GM21619 (cell line): Measurements from ENCODE around the gene ZNF799.
A peak's percentile ranks its signal among the peaks of the same experiment; 100 is the strongest.
"Not testable (repeated sequence)": the region's sequence is repeated elsewhere in the genome, so short reads cannot be mapped to it uniquely, and the experiment has no call there.

Experiments
- ATAC-seq: cut with Tn5 transposase; IDR thresholded peaks from one replicate; pipeline ENCODE4 v1.9.1; 2021; ENCODE audit not compliant: unreplicated experiment

Gene ZNF799

DNA sequence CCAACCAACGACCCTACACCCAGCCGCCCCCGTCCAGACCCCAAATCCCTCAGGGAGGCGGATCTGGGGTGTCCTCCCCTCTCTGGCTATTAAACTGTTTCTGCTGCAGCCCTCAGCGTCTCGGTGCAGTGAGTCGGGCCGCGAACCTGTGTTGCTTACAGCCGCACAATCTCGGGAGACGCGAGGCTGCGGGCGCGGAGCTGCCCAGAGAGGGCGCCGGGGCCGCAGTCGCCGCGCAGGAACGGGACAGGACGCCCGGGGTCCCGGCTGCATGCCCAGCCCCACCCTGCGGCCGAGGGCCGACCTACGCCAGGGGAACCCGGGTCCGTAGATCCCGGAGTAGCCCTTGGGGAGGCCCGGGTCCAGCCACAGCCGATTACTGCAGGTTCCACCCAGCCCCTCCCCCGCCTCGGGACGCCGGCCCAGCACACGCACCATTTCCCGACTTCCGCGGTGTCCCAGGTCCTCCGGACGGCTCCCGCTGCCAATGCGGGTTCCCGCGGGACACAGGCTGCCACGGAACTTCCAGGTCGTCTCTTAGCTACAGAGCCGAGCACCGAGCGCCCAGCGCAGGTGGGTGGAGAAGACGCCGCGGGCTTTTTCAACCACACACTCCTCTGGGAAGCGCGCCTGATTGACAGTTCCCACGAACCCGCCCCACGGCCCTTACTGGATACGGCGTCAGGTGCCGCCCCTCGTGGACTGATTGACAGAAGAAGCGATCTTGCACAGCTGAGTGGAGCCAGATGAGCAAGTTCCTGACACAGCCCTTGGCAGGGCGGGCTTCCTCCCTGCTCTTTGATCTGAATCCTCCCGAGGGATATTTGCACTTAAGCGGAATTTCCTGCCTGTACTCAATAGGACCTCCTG is at the start of gene ZNF799:
ZNF799 (minus strand) TSS at position 639 of the 870 bp plus-strand sequence; CDS start at position 438, 201 bp downstream.
- ATAC-seq: peak; percentile 86

- ATAC-seq: no peak
Observed at GRCh38 chr19:12450844-12451243, 49.8 kb upstream of the ZNF799 start.

DNA sequence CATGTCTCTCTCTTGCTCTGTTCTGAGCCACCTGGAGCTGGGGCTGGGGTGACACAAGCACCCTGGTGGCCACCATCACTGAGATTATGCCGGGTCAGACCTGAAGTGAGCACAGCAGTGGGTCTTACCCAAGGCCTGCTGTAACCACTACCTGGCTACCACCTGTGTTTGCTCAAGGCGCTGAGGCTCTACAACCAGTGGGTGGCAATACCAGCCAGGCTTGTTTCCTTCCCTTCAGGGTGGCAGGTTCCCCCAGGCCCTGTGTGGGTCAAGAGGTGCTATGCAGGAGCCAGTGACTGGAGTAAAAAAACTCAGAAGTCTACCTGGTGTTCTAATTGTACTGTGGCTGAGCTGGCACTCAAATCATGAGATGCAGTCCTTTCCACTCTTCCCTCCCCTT is 47.7 kb upstream of the ZNF799 start:
- ATAC-seq: no peak

- peak; percentile 87 for ATAC-seq
Observed at GRCh38 chr19:12440541-12441316, 39.7 kb upstream of the ZNF799 start, which contains the start of gene ZNF443. Gene ZNF443 (minus strand): TSS chr19:12441021. CDS start chr19:12440914, 107 bp downstream.

GRCh38 chr19:12439686-12440540 is 38.8 kb upstream of the ZNF799 start:
- ATAC-seq: peak; percentile 29

GRCh38 chr19:12430726-12431299 is 29.7 kb upstream of the ZNF799 start:
- not testable (repeated sequence) for ATAC-seq

- no peak for ATAC-seq
Observed at GRCh38 chr19:12425888-12426274, 24.8 kb upstream of the ZNF799 start.

- no peak for ATAC-seq
Observed at GRCh38 chr19:12425236-12425887, 24.3 kb upstream of the ZNF799 start.

GRCh38 chr19:12417273-12417672 is 16.2 kb upstream of the ZNF799 start:
- ATAC-seq: not testable (repeated sequence)

DNA sequence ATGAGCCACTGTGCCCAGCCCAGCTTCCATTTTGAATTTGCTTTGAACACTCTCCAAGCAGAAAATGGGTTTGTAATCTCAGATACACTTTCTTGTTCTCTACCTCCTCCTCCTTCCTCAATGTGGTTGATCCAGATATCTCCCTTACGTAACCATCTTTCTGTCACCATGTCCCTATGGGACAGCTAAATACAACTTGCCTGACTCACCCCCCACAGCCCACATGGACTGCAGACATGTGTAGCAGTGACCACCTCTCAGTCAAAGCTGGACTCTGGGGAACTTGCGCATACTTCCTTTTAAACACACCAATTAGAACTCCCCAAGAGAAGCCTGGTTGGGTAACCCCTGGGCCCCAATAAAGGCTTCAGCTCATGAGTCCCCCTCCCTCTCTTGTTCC is 10.8 kb upstream of the ZNF799 start:
- no peak for ATAC-seq

DNA sequence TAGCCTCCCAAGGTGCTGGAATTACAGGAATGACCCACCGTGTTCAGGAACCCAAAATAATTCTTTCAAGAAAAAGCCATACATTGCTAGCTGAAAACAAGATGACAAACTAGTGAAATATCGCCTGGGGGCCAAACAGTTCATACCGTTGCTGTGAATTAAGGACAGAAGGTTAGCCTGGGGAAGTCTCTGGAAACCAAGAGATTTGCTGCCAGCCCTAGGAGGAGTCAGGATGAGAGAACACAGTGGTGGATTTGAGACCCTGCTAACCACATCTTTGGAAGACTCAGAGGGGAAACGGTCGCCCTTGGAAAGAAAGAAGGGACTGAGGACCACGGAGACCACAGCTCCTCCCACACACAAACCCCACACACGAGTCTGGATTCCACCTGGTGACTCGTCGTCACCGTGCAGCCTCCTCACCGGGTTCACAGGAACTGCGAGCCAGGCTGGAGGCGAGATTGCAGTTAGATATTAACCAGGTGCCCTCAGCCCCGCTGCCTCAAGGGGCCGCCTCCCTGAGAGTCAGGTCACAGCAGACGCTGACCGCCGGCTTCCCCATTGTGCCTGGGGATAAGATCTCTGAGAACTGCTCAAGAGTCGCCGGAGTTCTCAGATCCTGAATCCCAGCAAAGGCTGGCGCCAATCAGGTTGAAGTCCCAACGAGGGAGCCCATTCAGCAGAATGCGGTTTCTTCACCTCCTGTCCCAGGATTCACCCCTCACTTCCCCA is 1.0 kb downstream of the ZNF799 start:
- ATAC-seq: peak; percentile 43

DNA sequence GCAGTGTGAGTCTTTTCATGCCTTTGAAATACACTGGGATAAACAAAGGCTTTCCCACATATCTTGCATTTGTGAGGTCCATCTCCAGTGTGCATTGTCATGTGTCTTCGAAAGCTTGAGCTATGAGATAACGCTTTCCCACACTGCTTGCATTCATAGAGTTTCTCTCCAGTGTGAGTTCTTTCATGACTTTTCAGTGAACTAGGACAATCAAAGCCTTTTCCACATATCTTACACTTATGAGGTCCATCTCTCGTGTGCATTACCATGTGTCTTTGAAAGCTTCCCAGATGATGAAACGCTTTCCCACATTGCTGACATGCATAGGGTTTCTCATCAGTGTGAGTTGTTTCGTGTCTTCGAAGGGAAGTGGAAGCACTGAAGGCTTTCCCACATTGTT is 9.9 kb downstream of the ZNF799 start:
- ATAC-seq: not testable (repeated sequence)

- not testable (repeated sequence) for ATAC-seq
Observed at GRCh38 chr19:12386365-12386764, 14.7 kb downstream of the ZNF799 start.

DNA sequence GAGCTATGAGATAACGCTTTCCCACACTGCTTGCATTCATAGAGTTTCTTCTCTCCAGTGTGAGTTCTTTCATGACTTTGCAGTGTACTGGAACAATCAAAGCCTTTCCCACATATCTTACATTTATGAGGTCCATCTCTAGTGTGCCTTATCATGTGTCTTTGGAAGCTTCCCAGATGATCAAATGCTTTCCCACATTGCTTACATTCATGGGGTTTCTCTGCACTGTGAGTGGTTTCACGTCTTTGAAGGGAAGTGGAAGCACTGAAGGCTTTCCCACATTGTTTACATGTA is 20.7 kb downstream of the ZNF799 start:
- ATAC-seq: no peak

DNA sequence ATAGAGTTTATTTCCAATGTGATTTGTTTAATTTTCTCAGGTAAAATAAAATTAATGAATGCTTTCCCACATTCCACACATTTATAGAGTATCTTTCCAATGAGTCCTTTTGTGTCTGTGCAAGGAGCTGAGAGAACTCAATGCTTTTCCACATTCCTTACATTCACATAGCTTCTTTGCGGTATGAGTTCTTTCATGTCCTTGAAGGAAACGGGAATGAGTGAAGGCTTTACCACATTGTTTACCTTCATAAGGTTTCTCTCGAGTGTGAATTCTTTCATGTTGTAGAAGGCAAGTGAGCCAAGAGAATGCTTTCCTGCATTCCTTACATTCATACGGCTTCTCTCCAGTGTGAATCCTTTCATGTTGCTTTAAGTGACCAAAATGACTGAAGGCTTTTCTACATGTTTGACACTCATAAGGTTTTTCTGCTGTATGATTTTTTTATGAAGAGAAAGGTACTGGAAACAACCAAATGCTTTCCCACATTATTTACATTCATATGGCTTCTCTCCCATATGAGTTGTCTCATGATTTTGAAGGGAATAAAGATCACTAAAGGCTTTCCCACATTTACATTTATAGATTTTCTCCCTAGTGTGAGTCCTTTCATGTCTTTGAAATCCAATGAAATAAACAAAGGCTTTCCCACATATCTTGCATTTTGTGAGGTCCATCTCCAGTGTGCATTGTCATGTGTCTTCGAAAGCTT is 21.2 kb downstream of the ZNF799 start:
- ATAC-seq: no peak

DNA sequence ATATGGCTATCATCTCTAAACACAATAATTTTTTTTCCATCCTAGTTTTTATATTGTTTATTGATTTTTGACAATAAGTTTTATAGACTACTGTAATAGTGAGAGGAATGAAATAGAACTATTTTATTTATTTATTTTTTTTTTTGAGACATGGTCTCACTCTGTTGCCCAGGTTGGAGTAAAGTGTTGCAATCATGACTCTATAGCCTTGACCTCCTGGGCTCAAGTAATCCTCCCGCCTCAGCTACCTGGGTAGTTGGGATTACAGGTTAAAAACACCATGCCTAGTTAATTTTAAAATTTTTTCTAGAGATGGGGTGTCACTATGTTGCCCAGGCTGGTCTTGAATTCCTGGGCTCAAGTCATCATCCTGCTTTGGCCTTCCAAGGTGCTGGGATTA is 27.0 kb downstream of the ZNF799 start:
- no peak for ATAC-seq

DNA sequence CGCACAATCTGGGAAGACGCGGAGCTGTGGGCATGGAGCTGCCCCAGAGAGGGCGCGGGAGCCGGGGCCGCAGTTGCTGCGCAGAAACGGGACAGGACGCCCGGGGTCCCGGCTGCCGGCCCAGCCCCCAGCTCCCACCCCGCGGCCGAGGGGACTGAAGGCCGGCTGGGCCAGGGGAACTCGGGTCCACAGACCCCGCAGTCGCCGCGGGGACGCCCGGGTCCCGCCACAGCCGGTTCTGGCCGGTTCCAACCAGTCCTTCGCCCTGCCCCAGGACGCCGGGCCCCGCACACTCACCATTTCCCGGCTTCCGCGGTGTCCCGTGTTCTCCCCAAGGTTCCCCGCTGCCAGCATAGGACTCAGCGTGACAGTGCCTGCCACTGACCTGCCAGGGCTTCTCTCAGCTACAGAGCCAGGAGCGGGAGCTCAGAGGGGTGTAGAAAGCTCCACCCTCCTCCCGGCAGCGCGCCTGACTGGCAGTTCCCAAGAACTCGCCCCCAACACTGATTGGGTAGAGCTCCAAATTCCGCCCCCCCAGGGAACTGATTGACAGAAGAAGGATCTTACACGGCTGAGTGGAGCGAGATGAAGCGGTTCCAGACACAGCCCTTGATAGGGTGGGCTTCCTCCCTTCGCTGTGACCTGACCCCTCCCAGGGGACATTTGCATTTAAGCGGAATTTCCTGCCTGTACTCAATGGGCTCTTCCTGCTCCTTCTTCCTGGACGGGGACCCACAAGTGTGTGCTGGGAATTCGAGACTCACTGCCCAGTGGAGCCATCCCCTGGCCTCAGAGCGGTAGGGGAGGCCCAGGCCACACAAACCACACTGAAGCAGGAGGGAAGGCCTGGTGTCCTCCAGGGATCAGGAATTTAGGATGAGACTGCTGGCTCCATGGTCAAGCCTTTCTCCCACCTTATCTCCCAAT is 35.6 kb downstream of the ZNF799 start, which contains the start of gene ZNF442:
ZNF442 (minus strand) TSS at position 448 of the 927 bp plus-strand sequence. CDS start 2,052 bp downstream, outside the sequence.
- ATAC-seq: peak; percentile 93
